GM12873 (cell line): ENCODE measurements around the gene UBE2R2.

Experiments
- CTCF ChIP-seq: IDR thresholded peaks from 2 replicates; pipeline ENCODE4 v1.5.1; 2012; ENCODE audit warnings: low read depth, mild to moderate bottlenecking, moderate library complexity, low read length, control low read depth; ENCODE audit not compliant: insufficient read depth; ENCODE audit errors: missing control alignments

UBE2R2 gene

DNA sequence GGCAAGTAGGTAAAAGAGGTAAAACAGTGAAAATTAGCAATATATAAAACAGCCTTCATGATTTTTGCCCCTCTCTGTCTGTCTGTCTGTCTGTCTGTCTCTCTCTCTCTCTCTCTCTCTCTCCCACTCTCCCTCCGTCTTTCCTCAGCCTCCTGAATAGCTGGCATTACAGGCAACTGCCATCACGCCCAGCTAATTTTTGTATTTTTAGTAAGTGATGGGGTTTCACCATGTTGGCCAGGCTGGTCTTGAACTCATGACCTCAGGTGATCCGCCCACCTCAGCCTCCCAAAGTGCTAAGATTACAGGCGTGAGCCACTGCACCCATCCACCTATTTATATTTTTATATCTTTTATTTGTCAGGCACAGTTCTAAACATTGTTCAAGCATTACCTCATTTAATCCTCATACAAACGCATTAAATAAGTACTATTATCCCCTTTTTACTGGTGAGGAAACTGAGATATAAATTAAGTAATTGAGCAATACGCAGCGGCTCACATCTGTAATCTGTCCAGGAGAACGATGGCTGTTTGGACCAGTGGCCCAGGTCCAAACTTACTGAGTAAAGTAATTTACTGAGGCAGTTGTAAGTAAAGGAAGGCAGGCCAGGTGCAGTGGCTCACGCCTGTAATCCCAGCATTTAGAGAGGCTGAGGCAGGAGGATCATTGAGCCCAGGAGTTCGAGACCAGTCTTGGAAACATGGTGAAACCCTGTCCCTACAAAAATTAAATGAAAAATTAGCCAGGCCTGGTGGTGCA is 60.9 kb downstream of the UBE2R2 start:
- no peak for TF ChIP-seq CTCF

- no peak for TF ChIP-seq CTCF
Measured at GRCh38 chr9:33878691-33879366, 61.9 kb downstream of the UBE2R2 start.

- TF ChIP-seq CTCF, result no peak
Measured at GRCh38 chr9:33880211-33881089, 63.5 kb downstream of the UBE2R2 start.

GRCh38 chr9:33881635-33882034 is 64.7 kb downstream of the UBE2R2 start:
- no peak for TF ChIP-seq CTCF

- TF ChIP-seq CTCF, result no peak
Measured at GRCh38 chr9:33884856-33885701, 68.1 kb downstream of the UBE2R2 start.

DNA sequence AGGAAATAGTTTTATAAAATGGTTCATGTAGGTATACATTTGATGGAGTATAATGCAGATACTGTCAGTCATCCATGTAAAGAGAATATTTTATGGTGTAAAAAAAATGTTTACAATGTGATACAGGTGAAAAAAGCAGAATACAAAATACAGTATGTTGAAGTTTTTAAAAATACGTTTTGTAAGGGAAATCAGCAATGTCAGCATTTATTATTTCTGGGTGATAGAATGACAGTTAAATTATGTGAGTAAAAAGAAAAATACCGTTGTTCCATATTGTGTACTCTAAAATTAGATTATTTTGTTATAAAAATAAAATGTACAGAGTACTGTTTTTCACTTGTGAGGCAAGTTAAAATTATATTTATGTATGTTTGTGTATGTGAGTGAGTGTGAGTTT is 69.0 kb downstream of the UBE2R2 start:
- no peak for TF ChIP-seq CTCF
